Nephron (organoid): ENCODE results near the gene CD6.

ENCODE experiments used
- H3K27ac Mint-ChIP-seq, 3 experiments: 2 replicates each; pipeline ENCODE4 v1.8.0; 2020; ENCODE audit warnings: mixed read lengths in 3 of 3, mild to moderate bottlenecking in 2 of 3, moderate library complexity in 1 of 3
- H3K27me3 Mint-ChIP-seq: 2 replicates; pipeline ENCODE4 v1.8.0; 2021; ENCODE audit warnings: low read depth, mild to moderate bottlenecking, moderate library complexity, mixed read lengths
- H3K36me3 Mint-ChIP-seq: 2 replicates; pipeline ENCODE4 v1.8.0; 2020; ENCODE audit warnings: low read depth, mixed read lengths
- H3K4me1 Mint-ChIP-seq: 2 replicates; pipeline ENCODE4 v1.8.0; 2020; ENCODE audit warnings: mixed read lengths
- H3K4me3 Mint-ChIP-seq, 3 experiments: 2 replicates each; pipeline ENCODE4 v1.8.0; 2020; ENCODE audit warnings: mild to moderate bottlenecking in 3 of 3, mixed read lengths in 3 of 3, moderate library complexity in 2 of 3
- H3K9me3 Mint-ChIP-seq: 2 replicates; pipeline ENCODE4 v1.8.0; 2020; ENCODE audit warnings: mixed read lengths
- TF ChIP-seq, protein P1 (sequence below), 3 experiments: fragments of 200-600 bp; sonication (generic); IDR thresholded peaks; one replicate each; pipeline ENCODE4 v1.5.0; 2021; ENCODE audit warnings: antibody characterized with exemption in 3 of 3; ENCODE audit not compliant: unreplicated experiment in 3 of 3

Gene CD6

DNA sequence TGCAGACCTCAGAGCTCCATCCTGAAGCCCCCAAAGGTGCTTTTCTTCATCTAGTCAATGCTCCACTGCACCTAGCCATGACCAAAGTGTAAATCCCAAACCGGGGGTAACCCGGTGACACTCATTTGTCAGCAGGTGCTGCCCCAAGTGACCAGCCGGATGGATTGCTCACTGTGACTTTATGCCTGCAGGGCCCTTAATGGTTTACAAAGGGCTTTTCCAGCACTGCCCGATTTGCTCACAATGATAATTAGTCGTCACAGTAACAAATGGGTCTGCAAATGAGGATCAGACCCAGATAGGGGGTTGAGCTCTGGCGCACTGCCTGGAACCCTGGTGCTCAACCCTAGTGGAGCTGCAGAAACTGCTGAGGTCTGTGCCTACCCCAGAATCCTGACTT lies 85.1 kb downstream of the CD6 start:
- no peak overlapping the region for H3K27ac Mint-ChIP-seq
- no peaks in the 10 kb centered on the region for H3K36me3 Mint-ChIP-seq
- H3K4me1 Mint-ChIP-seq = no peaks in the 10 kb centered on the region
- TF ChIP-seq, protein P1, sequence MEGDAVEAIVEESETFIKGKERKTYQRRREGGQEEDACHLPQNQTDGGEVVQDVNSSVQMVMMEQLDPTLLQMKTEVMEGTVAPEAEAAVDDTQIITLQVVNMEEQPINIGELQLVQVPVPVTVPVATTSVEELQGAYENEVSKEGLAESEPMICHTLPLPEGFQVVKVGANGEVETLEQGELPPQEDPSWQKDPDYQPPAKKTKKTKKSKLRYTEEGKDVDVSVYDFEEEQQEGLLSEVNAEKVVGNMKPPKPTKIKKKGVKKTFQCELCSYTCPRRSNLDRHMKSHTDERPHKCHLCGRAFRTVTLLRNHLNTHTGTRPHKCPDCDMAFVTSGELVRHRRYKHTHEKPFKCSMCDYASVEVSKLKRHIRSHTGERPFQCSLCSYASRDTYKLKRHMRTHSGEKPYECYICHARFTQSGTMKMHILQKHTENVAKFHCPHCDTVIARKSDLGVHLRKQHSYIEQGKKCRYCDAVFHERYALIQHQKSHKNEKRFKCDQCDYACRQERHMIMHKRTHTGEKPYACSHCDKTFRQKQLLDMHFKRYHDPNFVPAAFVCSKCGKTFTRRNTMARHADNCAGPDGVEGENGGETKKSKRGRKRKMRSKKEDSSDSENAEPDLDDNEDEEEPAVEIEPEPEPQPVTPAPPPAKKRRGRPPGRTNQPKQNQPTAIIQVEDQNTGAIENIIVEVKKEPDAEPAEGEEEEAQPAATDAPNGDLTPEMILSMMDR (IDR thresholded peaks at IDR 0.05; ENCODE audit: unreplicated experiment in 3 of 3) = no peak
- peaks cover 10% of the 10 kb centered on the region for H3K27me3 Mint-ChIP-seq
- no peaks in the 10 kb centered on the region for H3K9me3 Mint-ChIP-seq
- H3K4me3 Mint-ChIP-seq = no peak overlapping the region

DNA sequence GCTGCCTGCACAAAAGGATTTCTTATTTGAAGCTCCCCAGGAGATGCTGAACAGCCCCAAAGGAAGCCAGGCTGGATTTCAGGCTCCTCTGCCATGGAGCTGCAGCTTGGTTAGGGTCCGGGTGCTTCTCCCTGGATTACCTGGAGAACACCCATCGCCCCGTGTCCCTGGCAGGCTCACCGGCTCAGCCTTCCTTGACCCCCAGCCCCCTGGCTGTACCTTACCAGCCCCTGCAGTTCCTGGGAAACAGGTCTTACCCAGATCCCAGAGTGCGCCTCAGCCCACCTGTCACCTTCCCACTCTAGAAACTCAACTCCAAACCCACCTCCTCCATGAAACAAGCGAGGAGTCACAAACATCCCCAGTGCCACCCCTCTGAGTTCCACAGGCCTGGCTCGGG lies 85.5 kb downstream of the CD6 start:
- TF ChIP-seq, protein P1 (IDR thresholded peaks at IDR 0.05; ENCODE audit: unreplicated experiment in 3 of 3) = no peak
- no peaks in the 10 kb centered on the region for H3K4me1 Mint-ChIP-seq
- H3K36me3 Mint-ChIP-seq = no peaks in the 10 kb centered on the region
- no peaks in the 10 kb centered on the region for H3K9me3 Mint-ChIP-seq
- H3K27me3 Mint-ChIP-seq = peaks cover 11% of the 10 kb centered on the region
- H3K27ac Mint-ChIP-seq = no peak overlapping the region
- no peak overlapping the region for H3K4me3 Mint-ChIP-seq

DNA sequence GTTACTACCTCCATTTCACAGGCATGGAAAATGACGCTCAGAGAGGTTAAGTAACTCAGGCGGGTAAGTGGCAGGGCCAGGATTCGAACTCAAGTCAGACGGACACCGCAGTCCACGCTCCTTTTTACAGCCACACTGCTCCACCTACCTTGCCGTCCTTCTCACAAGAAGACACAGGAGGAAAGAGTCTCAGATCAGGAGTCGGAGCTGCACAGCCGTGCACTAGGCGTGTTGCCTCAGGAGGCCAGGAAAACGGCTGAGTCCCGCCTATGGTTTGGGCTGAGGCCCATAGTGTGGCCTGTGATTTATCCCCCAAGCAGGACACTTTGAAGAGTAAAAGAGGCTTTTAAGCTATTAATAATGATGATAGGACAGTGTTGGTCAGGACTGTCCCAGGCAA lies 86.1 kb downstream of the CD6 start:
- Mint-ChIP-seq H3K9me3 (no peaks in the 10 kb centered on the region), H3K27me3 (peaks cover 13% of the 10 kb centered on the region), H3K36me3 (no peaks in the 10 kb centered on the region), H3K4me1 (no peaks in the 10 kb centered on the region), H3K4me3 (no peak overlapping the region), H3K27ac (no peak overlapping the region)
- TF ChIP-seq, protein P1 (IDR thresholded peaks at IDR 0.05; ENCODE audit: unreplicated experiment in 3 of 3) = no peak

DNA sequence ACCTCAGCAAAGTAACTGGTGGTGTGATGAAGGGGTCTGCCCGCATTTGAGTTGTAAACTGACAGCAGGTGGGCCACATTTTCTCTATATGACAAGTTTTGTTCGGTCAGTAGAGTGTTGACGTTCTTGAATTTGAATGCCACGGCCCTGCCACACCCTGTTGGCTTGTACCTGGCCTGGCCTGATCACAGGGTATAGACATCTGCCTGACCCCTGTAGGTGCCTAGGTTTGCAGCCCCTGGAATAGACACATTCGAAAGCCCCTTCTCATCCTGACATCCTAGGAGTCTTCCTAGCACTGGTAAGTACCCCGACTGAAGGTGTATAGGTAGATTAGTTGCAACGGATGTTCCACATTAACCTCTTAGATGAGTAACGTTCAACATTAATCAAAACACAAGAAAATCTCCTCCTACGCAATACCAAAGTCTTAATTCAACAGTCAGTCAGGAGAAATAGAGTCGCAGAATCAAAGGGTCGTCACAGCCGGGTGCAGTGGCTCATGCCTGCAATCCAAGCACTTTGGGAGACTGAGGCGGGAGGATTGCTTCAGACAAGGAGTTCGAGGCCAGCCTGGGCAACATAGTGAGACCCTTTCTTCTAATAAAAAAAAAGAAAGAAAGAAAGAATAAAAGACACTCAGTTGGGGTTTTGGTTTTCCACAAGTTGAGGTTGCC lies 87.2 kb downstream of the CD6 start:
- peaks cover 5% of the 10 kb centered on the region for H3K4me1 Mint-ChIP-seq
- no peak overlapping the region for H3K4me3 Mint-ChIP-seq
- TF ChIP-seq, protein P1 (IDR thresholded peaks at IDR 0.05; ENCODE audit: unreplicated experiment in 3 of 3) = no peak
- H3K27ac Mint-ChIP-seq = no peak overlapping the region
- H3K9me3 Mint-ChIP-seq = no peaks in the 10 kb centered on the region
- H3K27me3 Mint-ChIP-seq = peaks cover 9% of the 10 kb centered on the region
- H3K36me3 Mint-ChIP-seq = no peaks in the 10 kb centered on the region

DNA sequence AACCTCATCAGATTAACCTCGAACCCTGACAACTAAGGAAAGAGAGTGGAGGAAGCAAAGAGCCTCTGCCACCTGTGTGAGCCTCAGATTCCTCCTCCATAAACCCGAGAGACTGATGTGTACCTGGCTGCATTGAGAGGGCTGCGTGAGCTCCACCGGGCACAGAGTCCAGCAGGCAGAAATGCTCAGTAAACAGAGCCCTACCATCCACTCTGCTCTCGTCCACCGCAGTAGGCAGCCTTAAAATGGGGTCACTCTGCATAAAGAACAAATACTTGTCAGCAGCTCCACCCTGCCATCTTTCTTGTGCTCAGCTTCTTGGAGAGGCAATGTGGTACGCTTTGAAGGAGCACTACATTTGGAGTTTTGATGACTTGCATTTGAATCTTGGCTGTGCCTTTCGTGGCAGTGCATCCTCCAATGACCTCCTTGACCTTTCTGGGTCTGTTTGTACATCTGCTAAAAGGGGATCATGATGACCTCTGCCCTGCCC lies 87.8 kb downstream of the CD6 start:
- H3K27ac Mint-ChIP-seq = no peak overlapping the region
- H3K4me1 Mint-ChIP-seq = peaks cover 5% of the 10 kb centered on the region
- no peaks in the 10 kb centered on the region for H3K36me3 Mint-ChIP-seq
- TF ChIP-seq, protein P1 (IDR thresholded peaks at IDR 0.05; ENCODE audit: unreplicated experiment in 3 of 3) = no peak
- H3K9me3 Mint-ChIP-seq = no peaks in the 10 kb centered on the region
- no peak overlapping the region for H3K4me3 Mint-ChIP-seq
- peaks cover 10% of the 10 kb centered on the region for H3K27me3 Mint-ChIP-seq
